ENCODE results near the gene VASH2. TPM values are rescaled to one million over a fixed set of nuclear protein-coding genes. Genes with fewer than 3 reads are reported as not detected.
A peak's percentile ranks its signal among the peaks of the same experiment; 100 is the strongest.

VASH2 gene
- total RNA-seq, 2 experiments from 2014 or later, result 0.11 to 0.25 TPM

DNA sequence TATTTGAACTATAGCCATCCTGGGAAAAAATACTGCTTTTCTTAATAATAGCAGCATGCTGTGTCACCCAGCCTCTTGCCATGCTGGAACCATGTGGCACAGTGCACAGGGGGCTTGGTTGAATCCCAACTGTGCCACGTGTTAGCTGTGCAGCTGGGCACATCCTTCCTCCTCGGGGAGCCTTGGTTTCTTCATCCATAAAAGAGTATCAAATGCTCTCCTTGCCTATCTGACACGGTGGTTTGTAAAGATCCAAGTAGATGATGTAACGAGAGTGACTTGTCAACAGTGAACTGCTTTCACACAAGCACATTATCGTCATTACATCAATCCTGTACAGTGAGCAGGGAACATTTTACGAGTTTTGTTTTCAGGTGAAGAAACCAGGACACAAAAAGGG lies 24.4 kb downstream of the VASH2 start:
- ChIA-PET POLR2A (no interaction called here), CTCF (no interaction called here)
- Mint-ChIP-seq H3K27me3 (no peaks in the 10 kb centered on the region), H3K4me3 (no peak overlapping the region), H3K9me3 (no peaks in the 10 kb centered on the region), H3K36me3 (ENCODE audit: low read depth) (no peaks in the 10 kb centered on the region), H3K4me1 (ENCODE audit: low read depth) (peaks cover 8% of the 10 kb centered on the region), H3K27ac (no peak overlapping the region)
- ATAC-seq (no peak), DNase-seq (no peak)
- intact Hi-C loops (cut with micrococcal nuclease), result no loop called here
- TF ChIP-seq, protein P1, sequence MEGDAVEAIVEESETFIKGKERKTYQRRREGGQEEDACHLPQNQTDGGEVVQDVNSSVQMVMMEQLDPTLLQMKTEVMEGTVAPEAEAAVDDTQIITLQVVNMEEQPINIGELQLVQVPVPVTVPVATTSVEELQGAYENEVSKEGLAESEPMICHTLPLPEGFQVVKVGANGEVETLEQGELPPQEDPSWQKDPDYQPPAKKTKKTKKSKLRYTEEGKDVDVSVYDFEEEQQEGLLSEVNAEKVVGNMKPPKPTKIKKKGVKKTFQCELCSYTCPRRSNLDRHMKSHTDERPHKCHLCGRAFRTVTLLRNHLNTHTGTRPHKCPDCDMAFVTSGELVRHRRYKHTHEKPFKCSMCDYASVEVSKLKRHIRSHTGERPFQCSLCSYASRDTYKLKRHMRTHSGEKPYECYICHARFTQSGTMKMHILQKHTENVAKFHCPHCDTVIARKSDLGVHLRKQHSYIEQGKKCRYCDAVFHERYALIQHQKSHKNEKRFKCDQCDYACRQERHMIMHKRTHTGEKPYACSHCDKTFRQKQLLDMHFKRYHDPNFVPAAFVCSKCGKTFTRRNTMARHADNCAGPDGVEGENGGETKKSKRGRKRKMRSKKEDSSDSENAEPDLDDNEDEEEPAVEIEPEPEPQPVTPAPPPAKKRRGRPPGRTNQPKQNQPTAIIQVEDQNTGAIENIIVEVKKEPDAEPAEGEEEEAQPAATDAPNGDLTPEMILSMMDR (IDR thresholded peaks at IDR 0.05), result no peak

- CTCF ChIA-PET, result no interaction called here
Observed at GRCh38 chr1:212975111-212975918, 25.0 kb downstream of the VASH2 start.

DNA sequence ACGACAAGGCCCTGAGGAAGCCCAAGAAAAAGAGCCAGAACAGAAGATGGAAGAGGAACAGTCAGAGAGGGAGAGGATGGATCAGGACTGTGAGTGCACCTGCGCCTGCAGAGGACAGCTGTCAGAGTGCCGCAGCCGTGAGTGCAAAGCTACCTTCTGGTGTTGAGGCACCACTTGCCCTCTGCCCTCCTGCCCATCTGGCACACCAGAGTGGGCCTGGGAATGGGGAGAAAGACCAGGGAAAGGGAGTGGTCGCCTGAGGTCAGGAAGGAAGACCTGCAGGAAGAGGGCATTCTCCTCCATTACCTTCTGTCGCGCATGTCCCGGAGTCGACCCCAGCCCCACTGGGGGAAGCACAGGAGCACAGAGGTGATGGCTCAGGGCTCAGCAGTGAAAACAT lies 26.2 kb downstream of the VASH2 start:
- Mint-ChIP-seq H3K4me3 (no peak overlapping the region), H3K36me3 (ENCODE audit: low read depth) (no peaks in the 10 kb centered on the region), H3K4me1 (ENCODE audit: low read depth) (peaks cover 13% of the 10 kb centered on the region), H3K27me3 (no peaks in the 10 kb centered on the region), H3K27ac (no peak overlapping the region), H3K9me3 (no peaks in the 10 kb centered on the region)
- ATAC-seq, result no peak
- intact Hi-C loops (cut with micrococcal nuclease), result no loop called here
- DNase-seq, result no peak
- CTCF ChIA-PET, result no interaction called here
- TF ChIP-seq, protein P1 (IDR thresholded peaks at IDR 0.05), result no peak
- POLR2A ChIA-PET, result interaction anchor here (1.0 kb wide), 1 partner anchor 8 kb away, joined by 3 read pairs; no protein-coding TSS in a partner anchor

More at GRCh38 chr1:212975111-212975918, 25.0 kb downstream of the VASH2 start:
- H3K4me1 Mint-ChIP-seq (ENCODE audit: low read depth), result peaks cover 11% of the 10 kb centered on the region
- TF ChIP-seq, protein P1 (IDR thresholded peaks at IDR 0.05), result no peak
- DNase-seq (no peak), ATAC-seq (no peak)
- POLR2A ChIA-PET, result interaction anchor here (1.0 kb wide), 1 partner anchor 10 kb away, joined by 3 read pairs; no protein-coding TSS in a partner anchor
- H3K4me3 Mint-ChIP-seq, result no peak overlapping the region
- H3K27ac Mint-ChIP-seq, result no peak overlapping the region
- H3K27me3 Mint-ChIP-seq, result no peaks in the 10 kb centered on the region
- H3K36me3 Mint-ChIP-seq (ENCODE audit: low read depth), result no peaks in the 10 kb centered on the region
- no peaks in the 10 kb centered on the region for H3K9me3 Mint-ChIP-seq
- intact Hi-C loops (cut with micrococcal nuclease), result no loop called here

GRCh38 chr1:212977781-212978645 lies 27.7 kb downstream of the VASH2 start:
- no peaks in the 10 kb centered on the region for H3K27me3 Mint-ChIP-seq
- intact Hi-C loops (cut with micrococcal nuclease), result no loop called here
- CTCF ChIA-PET, result interaction anchor here (0.9 kb wide), 1 partner anchor 10 kb away, joined by 5 read pairs; no protein-coding TSS in a partner anchor
- H3K27ac Mint-ChIP-seq, result no peak overlapping the region
- peak; percentile 24 for DNase-seq
- H3K4me1 Mint-ChIP-seq (ENCODE audit: low read depth), result peaks cover 13% of the 10 kb centered on the region
- H3K36me3 Mint-ChIP-seq (ENCODE audit: low read depth), result no peaks in the 10 kb centered on the region
- ATAC-seq, result peak; percentile 8
- POLR2A ChIA-PET, result no interaction called here
- TF ChIP-seq, protein P1 (IDR thresholded peaks at IDR 0.05), result no peak
- H3K4me3 Mint-ChIP-seq, result no peak overlapping the region
- H3K9me3 Mint-ChIP-seq, result no peaks in the 10 kb centered on the region

All from activated CD8-positive, alpha-beta T cell treated with anti-CD3 and anti-CD28 coated beads for 36 hours (primary cell).